Measurements from ENCODE around the gene GMDS.

DNA sequence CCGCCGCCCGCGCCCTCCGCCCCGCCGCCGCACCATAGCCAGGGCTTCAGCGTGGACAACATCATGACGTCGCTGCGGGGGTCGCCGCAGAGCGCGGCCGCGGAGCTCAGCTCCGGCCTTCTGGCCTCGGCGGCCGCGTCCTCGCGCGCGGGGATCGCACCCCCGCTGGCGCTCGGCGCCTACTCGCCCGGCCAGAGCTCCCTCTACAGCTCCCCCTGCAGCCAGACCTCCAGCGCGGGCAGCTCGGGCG, 634.2 kb downstream of the GMDS start:
- TF ChIP-seq, protein P1, sequence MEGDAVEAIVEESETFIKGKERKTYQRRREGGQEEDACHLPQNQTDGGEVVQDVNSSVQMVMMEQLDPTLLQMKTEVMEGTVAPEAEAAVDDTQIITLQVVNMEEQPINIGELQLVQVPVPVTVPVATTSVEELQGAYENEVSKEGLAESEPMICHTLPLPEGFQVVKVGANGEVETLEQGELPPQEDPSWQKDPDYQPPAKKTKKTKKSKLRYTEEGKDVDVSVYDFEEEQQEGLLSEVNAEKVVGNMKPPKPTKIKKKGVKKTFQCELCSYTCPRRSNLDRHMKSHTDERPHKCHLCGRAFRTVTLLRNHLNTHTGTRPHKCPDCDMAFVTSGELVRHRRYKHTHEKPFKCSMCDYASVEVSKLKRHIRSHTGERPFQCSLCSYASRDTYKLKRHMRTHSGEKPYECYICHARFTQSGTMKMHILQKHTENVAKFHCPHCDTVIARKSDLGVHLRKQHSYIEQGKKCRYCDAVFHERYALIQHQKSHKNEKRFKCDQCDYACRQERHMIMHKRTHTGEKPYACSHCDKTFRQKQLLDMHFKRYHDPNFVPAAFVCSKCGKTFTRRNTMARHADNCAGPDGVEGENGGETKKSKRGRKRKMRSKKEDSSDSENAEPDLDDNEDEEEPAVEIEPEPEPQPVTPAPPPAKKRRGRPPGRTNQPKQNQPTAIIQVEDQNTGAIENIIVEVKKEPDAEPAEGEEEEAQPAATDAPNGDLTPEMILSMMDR (IDR thresholded peaks at IDR 0.05), result peak in 1 of 6 experiments; percentile 7
- no peak for TF ChIP-seq POLR2A (IDR thresholded peaks at IDR 0.05)
